Activated naive CD4-positive, alpha-beta T cell treated with Interleukin-2 at 50 U/mL for 16 hours (primary cell): ENCODE results near the gene ASPA.
"Not testable (repeated sequence)": the region's sequence is repeated elsewhere in the genome, so short reads cannot be mapped to it uniquely, and the experiment has no call there.

Experiments
- DNase-seq: peaks from one replicate; pipeline ENCODE4 v3.0.0-alpha.2; 2020

The ASPA gene

GRCh38 chr17:3510090-3510489, 34.3 kb downstream of the ASPA start:
- DNase-seq, result no peak

GRCh38 chr17:3511852-3512504, 36.2 kb downstream of the ASPA start:
- DNase-seq, result no peak

GRCh38 chr17:3512505-3513171, 36.8 kb downstream of the ASPA start:
- no peak for DNase-seq

GRCh38 chr17:3513305-3514035, 37.7 kb downstream of the ASPA start:
- no peak for DNase-seq

GRCh38 chr17:3514167-3514566, 38.4 kb downstream of the ASPA start:
- DNase-seq, result not testable (repeated sequence)

GRCh38 chr17:3514873-3515272, 39.1 kb downstream of the ASPA start:
- DNase-seq, result no peak

GRCh38 chr17:3519472-3519871, 43.7 kb downstream of the ASPA start:
- DNase-seq, result not testable (repeated sequence)

- DNase-seq, result no peak
Measured at GRCh38 chr17:3524024-3524423, 48.2 kb downstream of the ASPA start.

- no peak for DNase-seq
Measured at GRCh38 chr17:3526491-3526890, 50.7 kb downstream of the ASPA start.

- DNase-seq, result no peak
Measured at GRCh38 chr17:3526971-3527370, 51.2 kb downstream of the ASPA start.

GRCh38 chr17:3527468-3527867, 51.7 kb downstream of the ASPA start:
- DNase-seq, result no peak

GRCh38 chr17:3527896-3528295, 52.1 kb downstream of the ASPA start:
- DNase-seq, result no peak

GRCh38 chr17:3528403-3528851, 52.6 kb downstream of the ASPA start:
- no peak for DNase-seq

- no peak for DNase-seq
Measured at GRCh38 chr17:3528880-3529511, 53.2 kb downstream of the ASPA start.

- DNase-seq, result no peak
Measured at GRCh38 chr17:3529817-3530741, 54.3 kb downstream of the ASPA start.

- no peak for DNase-seq
Measured at GRCh38 chr17:3531266-3532101, 55.7 kb downstream of the ASPA start.

GRCh38 chr17:3532106-3532858, 56.5 kb downstream of the ASPA start:
- DNase-seq, result no peak

GRCh38 chr17:3532859-3533142, 57.0 kb downstream of the ASPA start:
- DNase-seq, result no peak

- no peak for DNase-seq
Measured at GRCh38 chr17:3533752-3534151, 58.0 kb downstream of the ASPA start.

- no peak for DNase-seq
Measured at GRCh38 chr17:3534881-3535252, 59.1 kb downstream of the ASPA start.
